Measurements from ENCODE around the gene GUCA1A. TPM values are rescaled to one million over a fixed set of nuclear protein-coding genes. Genes with fewer than 3 reads are reported as not detected.

Gene GUCA1A
- total RNA-seq, 1 experiment from 2014 or later = not detected

- intact Hi-C loops (cut with micrococcal nuclease) = no loop called here
- Histone ChIP-seq H3K4me3 (replicated peaks in 1 of 2; ENCODE audit: low read depth in 1 of 2, low read length in 2 of 2) (no peak overlapping the region), H3K27ac (ENCODE audit: low read depth, low read length) (no peak overlapping the region), H3K9ac (ENCODE audit: low read length) (no peak overlapping the region), H3K79me2 (ENCODE audit: insufficient read depth, low read length) (no peaks in the 10 kb centered on the region), H3K36me3 (ENCODE audit: control insufficient read depth in 1 of 2, insufficient read depth in 2 of 2, low read length in 2 of 2) (peaks cover 0 to 7% of the 10 kb centered on the region in 2 experiments; a peak in 1 of 4 replicates), H4K20me1 (ENCODE audit: insufficient read depth) (no peaks in the 10 kb centered on the region), H3K27me3 (ENCODE audit: insufficient read depth, low read length) (no peaks in the 10 kb centered on the region), H3K4me1 (ENCODE audit: control insufficient read depth in 1 of 2, insufficient read depth in 2 of 2, low read length in 2 of 2) (peaks cover 2 to 16% of the 10 kb centered on the region in 2 experiments; a peak in 3 of 4 replicates), H3K4me2 (ENCODE audit: low read length) (no peak overlapping the region), H2AFZ (ENCODE audit: low read depth, low read length, poor library complexity, severe bottlenecking) (no peak overlapping the region), H3K9me2 (ENCODE audit: insufficient read depth) (no peaks in the 10 kb centered on the region), H3K9me3 (ENCODE audit: control insufficient read depth in 1 of 2, insufficient read depth in 1 of 2, low read depth in 1 of 2, low read length in 2 of 2) (no peaks in the 10 kb centered on the region)
- no TSS peak for BruUV-seq (replicated peaks)
- DNase-seq (ENCODE audit: low read depth, low spot score) (no peak), ATAC-seq (no peak)
- RAD21 ChIA-PET (ENCODE audit: low non-redundant PET in 1 of 2, low total read pairs in 2 of 2, uncharacterized antibody in 2 of 2, unreplicated experiment in 2 of 2) = no interaction called here
- CTCF ChIA-PET = no interaction called here
- TF ChIP-seq CBX3 (IDR thresholded peaks at IDR 0.05; ENCODE audit: low read depth) (no peak), ATF3 (IDR thresholded peaks at IDR 0.05) (no peak), CEBPB (IDR thresholded peaks at IDR 0.05; ENCODE audit: low read depth) (no peak), EGR1 (IDR thresholded peaks at IDR 0.05; ENCODE audit: low read depth) (no peak), ZNF274 (IDR thresholded peaks at IDR 0.05; ENCODE audit: low read depth, low read length) (no peak), SP1 (IDR thresholded peaks at IDR 0.05; ENCODE audit: low read depth) (no peak), TCF7L2 (IDR thresholded peaks at IDR 0.05; ENCODE audit: borderline replicate concordance, extremely low read depth, insufficient read depth, insufficient read length) (no peak), RAD21 (IDR thresholded peaks at IDR 0.05; ENCODE audit: low read depth) (no peak), ZBTB33 (IDR thresholded peaks at IDR 0.05; ENCODE audit: extremely low read depth, insufficient replicate concordance, low read length) (no peak), EZH2phosphoT487 (IDR thresholded peaks at IDR 0.05; ENCODE audit: borderline replicate concordance) (no peak), FOSL1 (IDR thresholded peaks at IDR 0.05; ENCODE audit: low read depth) (no peak), POLR2A (IDR thresholded peaks at IDR 0.05; ENCODE audit: borderline replicate concordance, extremely low read depth, insufficient read depth, insufficient read length) (no peak), MAX (IDR thresholded peaks at IDR 0.05) (no peak), EZH2 (IDR thresholded peaks at IDR 0.05) (no peak), POLR2AphosphoS5 (IDR thresholded peaks at IDR 0.05; ENCODE audit: low read depth, low read length) (no peak), ELF1 (IDR thresholded peaks at IDR 0.05; ENCODE audit: borderline replicate concordance, low read depth) (no peak), REST (IDR thresholded peaks at IDR 0.05; ENCODE audit: low read depth) (no peak)
- POLR2A ChIA-PET = no interaction called here
Observed at GRCh38 chr6:42200035-42200434, 26.9 kb downstream of the GUCA1A start.
